Medulla oblongata (tissue), 1 donor: ENCODE results near the gene TOR1B.
A peak's percentile ranks its signal among the peaks of the same experiment; 100 is the strongest.
"Not testable (repeated sequence)": the region's sequence is repeated elsewhere in the genome, so short reads cannot be mapped to it uniquely, and the experiment has no call there.

ENCODE experiments used
- DNase-seq: peaks from one replicate; pipeline ENCODE4 v3.0.0-alpha.2; 2015; ENCODE audit errors: extremely low spot score

TOR1B gene

DNA sequence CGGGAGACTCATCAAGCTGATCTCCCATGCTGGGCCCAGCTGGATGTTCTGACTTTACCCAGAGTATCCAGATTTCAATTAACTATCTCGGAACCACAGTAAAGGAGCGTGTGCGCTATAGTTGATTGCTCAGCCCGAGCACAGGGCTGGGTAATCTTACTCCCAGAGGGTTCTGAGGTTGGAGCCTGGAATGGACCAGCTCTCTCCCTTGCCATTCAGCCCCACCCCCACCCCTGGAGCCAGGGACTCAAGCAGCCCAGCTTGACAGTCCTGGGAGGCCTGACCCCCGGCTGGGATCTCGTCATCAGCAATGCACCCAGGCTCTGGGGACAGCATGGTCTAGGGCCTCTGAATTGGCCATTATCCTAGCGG is 26.4 kb upstream of the TOR1B start:
- no peak for DNase-seq

DNA sequence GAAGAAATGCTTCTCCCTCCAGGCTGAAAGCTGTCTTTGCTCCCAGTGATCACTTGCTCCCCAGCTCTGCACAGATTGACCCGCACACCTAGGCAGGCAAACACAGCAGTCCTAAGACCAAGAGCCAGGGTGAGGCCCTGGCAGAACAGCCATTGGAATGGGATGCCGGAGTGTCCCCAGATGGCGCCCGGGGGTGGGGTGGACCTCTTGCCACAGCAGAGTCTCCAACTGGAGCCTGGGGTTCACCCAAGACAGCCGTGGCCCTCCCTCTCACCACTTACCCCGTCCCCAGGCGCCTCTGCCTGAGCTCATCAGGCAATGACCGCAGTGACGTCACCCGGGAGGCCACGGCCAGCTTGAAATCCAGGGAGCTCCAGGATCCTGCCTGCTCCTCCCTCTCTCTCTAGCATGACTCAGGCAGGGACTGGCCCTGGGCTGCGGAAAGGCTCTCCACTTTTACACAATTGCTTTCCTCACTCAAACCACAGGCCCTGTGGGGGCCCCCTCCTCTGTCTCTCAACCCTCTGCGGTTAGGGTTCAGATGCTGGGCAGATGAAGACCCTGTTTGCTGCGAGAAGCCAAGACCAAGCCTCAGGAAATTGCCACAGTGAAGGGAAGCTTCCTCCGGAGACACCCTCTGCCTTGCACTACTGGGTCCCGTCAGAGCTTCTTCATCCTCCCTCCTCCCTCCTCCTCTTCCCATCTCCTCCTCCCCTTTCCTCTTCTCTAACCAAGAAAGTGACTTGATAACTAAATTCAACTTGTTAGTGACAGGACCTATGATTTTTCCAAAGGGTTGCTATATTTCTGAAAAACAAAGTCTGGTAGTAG is 25.8 kb upstream of the TOR1B start:
- DNase-seq: peak; percentile 47

DNA sequence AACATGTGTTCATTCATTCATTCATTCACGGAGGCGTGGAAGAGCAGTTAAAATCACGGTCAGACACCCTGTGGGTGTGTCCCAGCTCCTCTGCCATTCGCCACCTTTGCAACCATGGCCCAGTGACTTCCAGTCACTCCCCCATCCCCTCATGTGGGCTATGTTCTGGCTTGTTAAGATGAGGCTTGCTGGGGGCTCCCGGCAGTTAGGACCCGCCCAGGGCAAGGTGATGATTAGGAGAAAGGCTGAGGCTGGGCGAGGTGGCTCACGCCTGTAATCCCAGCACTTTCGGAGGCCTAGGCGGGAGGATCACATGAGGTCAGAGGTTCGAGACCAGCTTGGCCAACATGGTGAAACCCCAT is 25.2 kb upstream of the TOR1B start:
- no peak for DNase-seq

DNA sequence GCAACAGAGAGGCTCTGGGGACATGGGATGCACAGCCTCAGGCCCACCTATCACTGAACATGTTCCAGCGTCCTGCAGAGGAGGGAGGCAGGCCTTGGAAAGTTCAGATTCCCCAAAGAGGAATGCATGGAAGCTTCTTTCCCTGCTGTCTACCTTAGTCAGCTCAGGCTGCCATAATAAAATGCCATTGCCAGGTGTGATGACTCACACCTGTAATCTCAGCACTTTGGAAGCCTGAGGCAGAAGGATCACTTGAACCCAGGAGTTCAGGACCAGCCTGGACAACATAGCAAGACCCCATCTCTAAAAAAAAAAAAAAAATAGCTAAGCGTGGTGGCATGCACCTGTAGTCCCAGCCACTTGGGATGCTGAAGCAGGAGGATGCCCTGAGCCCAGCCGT is 24.5 kb upstream of the TOR1B start:
- no peak for DNase-seq

DNA sequence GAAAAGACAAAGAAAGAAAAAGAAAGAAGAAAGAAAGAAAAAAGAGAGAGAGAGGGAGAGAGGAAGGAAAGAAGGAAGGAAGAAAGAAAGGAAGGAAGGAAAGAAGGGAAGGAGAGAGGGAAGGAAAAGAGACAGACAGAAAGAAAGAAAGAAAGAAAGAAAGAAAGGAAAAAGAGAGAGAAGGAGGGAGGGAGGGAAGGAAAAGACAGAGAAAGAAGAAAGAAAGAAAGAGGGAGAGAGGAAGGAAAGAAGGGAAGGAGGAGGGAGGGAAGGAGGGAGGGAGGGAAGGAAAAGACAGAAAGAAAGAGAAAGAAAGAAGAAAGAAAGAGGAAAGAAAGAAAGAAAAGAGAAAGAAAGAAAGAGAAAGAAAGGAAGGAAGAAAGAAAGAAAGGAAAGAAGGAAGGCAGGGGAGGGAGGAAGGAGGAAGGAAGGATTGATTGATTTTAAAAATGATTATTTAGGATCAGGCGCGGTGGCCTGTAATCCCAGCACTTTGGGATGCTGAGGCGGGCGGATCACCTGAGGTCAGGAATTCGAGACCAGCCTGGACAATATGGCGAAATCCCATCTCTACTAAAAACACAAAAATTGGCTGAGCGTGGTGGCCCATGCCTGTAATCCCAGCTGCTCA is 23.3 kb upstream of the TOR1B start:
- DNase-seq: no peak

DNA sequence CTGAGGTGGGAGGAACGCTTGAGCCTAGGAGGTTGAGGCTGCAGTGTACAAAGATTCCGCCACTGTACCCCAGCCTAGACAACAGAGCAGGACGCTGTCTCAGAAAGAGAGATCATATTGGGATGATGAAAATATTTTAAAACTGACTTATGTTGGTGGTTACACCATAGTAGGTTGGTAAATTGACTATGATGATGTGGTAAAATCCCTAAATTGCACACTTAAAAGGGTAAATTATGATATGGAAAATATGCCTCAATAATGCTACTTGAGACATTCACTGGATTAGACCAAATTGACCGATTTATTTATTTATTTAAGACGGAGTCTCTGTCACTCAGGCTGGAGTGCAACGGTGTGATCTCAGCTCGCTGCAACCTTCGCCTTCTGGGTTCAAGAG is 21.9 kb upstream of the TOR1B start:
- DNase-seq: no peak

DNA sequence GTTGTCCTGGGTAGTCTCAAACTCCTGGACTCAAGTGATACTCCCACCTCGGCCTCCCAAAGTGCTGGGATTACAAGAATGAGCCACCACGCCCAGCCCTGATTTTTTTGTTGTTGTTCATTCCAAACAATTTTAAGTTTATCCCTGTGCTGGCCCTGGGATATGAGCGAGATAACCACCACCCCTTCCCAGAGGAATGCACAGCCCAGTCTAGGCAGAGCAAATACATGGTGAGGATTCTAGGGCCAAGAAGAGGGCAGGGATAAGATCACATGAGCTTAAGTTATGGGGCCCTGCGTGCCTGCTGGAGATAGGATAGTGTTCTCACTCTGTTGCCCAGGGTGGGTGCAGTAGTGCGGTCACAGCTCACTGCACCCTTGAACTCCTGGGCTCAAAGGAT is 21.0 kb upstream of the TOR1B start:
- DNase-seq: no peak

DNA sequence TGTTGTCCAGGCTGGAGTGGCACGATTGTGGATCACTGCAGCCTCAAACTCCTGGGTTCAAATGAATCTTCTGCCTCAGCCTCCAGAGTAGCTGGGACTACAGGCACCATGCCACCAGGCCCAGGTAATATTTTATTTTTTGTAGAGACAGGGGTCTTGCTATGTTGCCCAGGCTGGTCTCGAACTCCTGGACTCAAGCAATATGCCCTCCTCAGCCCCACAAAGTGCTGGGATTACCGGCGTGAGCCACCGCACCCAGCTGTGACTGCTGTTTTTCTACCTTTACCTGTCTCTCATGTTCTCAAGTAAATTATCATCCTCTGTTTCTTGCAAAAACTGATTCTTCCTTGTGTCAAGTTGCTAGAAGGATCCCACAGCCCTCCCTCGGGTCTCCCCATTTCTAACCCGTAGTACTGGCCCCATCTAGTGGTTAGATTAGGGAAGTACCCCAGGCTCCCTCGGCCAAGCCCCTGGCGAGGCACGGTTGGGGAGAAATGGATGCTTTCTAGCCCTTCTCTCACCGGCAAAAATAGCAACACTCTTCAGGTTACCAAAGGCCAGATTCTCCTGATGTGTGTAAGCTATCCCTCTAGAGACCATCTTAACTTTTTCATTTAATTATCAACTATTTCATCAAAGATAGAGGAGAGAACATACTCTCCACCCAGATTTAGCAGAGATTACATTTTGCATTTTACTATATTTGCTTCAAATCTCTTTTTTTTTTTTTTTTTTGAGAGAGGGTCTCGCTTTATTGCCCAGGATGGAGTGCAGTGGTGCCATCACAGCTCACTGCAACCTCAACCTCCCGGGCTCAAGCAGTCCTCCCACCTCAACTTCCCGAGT is 19.2 kb upstream of the TOR1B start:
- DNase-seq: peak; percentile 88

DNA sequence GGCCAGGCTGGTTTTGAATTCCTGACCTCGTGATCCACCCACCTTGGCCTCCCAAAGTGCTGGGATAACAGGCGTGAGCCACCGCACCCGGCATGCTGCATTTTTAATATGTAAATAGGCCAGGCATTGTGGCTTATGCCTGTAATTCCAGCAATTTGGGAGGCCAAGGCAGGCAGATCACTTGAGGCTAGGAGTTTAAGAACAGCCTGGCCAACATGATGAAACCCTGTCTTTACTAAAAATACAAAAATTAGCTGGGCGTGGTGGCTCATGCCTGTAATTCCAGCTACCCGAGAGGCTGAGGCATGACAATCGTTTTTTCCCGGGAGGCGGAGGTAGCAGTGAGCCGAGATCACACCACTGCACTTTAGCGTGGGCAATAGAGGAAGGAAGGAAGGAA is 18.0 kb upstream of the TOR1B start:
- DNase-seq: not testable (repeated sequence)

DNA sequence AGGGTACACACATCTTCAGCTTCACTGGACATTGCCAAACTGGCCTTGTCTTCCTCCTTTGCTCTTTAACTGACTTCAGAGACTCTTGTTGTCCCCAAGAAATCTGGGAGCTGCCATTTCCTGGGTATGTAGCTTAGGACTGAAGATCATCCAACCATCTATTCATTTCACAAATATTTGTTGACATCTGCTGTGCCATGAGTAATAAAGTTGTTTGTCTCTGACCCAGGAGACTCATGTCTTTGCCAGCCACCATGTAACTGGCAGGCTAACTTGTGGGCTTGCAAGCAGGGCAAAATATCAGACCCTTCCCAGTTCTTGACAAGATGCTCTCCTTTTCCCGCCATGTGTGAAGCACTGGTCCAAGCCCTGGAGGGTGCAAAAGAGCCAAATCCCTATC is 17.1 kb upstream of the TOR1B start:
- no peak for DNase-seq

DNA sequence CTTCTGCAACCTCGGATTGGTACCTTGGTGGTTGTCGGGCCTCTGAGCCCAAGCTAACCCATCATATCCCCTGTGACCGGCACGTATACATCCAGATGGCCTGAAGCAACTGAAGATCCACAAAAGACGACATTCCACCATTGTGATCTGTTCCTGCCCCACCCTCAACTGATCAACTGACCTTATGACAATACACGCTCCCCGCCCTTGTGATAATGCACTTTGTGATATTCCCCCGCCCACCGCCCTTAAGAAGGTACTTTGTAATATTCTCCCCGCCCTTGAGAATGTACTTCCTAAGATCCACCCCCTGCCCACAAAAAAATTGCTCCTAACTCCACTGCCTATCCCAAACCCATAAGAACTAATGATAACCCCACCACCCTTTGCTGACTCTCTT is 16.5 kb upstream of the TOR1B start:
- DNase-seq: no peak

DNA sequence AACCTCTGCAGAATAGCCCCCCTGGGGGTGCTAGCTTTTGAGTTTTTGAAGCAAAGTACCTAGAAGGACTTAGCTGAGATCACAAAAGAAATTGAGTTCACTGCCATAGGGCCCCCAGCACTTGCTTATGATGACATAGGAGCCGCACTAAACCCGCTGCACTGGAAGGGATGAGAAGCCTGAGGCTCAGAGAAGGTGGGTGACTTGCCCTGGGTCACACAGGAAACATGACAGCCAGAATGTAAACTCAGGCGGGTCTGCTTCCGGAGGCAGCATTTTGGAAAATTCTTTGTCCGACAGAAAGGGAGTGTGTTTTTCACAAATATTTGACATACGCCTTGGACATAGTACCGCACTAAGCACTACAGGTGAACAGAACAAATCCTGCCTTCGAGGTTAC is 8.4 kb upstream of the TOR1B start:
- no peak for DNase-seq

DNA sequence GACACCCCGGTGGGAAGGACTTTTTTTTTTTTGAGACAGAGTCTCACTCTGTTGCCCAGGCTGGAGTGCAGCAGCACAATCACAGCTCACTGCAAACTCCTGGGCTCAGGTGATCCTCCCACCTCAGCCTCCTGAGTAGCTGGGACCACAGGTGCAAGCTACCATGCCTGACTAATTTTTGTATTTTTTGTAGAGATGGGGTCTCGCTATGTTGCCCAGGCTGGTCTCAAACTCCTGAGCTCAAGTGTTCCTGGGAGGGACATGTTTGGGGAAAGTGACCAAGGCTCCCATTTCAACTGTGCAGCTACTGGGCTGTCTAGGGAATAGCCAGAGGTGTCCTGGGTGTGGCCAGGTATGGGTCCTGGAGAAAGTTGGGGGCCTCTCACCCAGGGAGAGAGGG is 7.0 kb upstream of the TOR1B start:
- not testable (repeated sequence) for DNase-seq

DNA sequence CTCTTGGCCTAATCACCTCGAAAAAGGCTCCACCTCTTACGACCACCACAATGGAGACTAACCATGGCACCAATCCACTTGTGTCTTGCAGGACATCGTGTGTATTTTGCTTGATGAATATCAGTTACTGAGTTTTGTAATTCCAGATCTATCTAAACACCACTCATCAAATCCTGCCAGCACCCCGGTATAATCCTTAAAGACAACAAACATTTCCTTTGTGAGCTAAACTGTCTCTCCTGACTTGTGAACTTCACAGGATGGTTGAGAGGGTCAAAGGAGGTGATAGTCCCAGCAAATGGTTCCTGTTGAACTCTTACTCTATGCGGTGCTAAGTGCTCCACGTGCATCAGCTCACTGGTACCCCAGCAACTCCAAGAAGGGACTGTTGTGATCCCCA is 4.0 kb upstream of the TOR1B start:
- DNase-seq: no peak

DNA sequence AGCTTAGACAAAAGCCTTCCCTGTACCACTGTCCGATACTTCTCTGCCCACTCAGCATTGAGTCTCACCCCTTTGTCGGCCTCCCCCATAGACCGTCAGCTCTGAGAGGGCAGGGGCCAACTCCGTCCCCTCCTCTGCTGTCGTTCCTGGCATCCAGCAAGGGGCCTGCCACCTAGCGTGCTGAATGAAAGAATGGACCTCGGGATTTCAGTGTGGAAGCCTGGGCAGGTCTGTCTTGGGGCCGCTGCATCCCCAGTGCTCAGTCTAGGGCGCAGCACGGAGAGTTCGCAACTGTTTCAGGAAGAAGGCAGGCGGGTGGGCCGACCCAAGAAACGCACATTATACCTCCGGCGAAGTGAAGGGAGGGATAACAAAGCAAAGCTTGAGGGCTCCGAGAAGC is 1.5 kb upstream of the TOR1B start:
- DNase-seq: no peak

DNA sequence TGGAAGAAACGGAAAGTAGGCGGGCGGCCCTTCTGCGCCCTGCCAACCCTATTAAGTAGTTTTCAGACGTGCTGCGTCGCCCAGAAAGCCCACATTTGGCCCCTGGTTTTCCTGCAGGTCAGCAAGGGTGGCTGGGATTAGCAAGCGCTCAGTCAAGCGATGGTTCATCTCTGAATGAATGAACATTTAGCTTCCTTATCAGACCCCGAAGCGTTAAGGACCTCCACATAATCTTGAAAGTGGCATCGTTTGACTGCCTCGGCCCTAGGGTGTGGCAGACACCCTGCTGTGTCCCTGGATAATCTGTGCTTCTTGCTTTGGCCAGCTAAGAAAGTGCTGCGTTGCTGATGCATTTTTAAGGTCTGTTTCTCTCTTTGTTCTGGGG is 684 bp downstream of the TOR1B start:
- no peak for DNase-seq

DNA sequence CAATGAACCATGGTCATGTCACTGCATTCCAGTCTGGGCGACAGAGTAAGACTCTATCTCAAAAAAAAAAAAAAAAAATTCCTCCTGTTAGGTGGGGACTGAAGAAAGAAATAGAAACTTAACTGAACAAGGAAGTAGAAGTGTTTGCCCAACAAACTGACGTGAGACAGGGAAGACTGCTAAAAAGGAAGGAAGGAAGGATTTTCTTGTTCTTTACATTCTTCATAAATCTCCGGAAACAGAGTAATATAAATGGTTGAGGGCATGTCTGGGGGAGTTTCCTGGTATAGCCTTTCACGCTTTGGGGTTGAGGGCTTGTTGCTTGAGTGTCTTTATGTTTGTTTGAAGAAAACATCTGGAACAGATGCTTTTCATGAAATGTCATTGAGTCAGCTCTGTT is 3.1 kb downstream of the TOR1B start:
- DNase-seq: no peak

DNA sequence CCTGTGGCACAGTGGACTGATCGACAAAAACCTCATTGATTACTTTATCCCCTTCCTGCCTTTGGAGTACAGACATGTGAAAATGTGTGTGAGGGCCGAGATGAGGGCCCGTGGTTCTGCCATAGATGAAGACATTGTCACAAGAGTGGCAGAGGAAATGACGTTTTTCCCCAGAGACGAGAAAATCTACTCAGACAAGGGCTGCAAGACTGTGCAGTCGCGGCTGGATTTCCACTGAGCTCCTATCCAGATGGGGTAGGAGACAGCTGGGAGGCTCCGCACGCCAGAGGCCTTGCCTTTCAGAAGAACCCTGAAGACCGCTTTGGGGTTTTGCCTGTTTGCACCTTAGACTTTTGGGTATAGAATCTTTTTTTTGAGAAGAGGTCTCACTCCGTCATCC is 6.4 kb downstream of the TOR1B start:
- no peak for DNase-seq

DNA sequence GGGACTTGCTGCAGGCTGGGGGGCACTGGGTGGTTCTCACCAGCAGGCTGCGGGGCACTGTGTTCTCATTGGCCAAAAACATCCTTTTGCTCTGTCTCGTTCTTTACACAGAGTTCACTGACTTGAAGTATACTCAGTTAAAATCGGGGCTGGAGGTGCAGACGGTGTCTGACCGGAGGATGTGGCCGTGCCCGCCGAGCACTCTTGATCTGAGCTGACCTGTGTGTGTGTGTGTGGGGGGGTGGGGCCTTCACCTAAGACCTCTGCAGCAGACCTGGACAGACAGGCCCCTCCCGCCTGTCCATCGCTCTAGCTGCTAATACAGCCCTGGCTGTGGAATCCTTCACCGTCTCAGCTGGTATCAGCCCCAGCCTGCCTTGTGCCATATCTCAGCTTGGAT is 7.1 kb downstream of the TOR1B start:
- DNase-seq: no peak

DNA sequence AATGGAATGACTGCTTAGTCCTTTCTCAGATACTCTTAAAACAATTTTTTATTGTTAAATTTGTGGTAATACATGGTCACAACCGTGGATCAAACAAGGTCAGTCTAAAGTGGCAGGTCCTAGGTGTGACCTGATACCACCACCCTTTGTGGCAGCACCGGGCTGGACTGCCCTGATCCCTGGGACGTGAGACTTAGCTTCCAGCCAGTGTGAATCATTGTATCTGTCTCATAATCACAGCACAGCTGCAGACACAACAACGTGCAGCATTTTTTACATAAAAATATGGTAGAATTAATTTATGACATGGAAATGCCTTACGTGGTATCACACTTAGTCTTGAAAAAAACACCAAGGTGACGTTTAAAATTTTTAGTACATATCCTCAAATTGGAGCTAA is 7.8 kb downstream of the TOR1B start:
- DNase-seq: no peak

DNA sequence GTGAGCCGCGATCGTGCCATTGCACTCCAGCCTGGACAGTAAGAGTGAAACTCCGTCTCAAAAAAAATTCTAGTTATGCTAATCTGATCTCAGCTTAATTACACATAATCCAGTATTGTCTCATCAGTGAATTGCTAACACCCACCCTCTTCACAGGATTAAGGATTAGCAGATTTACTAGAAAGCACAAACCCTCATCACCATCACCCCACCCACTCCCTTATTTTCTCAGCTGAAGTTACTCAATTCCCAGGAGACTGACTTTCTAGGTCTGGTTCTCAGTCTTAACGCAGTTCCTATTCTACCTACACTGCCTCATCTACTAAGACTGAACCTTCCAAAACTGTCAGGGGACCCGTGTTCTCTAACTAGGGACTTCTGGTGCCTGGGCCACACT is 9.0 kb downstream of the TOR1B start:
- no peak for DNase-seq

DNA sequence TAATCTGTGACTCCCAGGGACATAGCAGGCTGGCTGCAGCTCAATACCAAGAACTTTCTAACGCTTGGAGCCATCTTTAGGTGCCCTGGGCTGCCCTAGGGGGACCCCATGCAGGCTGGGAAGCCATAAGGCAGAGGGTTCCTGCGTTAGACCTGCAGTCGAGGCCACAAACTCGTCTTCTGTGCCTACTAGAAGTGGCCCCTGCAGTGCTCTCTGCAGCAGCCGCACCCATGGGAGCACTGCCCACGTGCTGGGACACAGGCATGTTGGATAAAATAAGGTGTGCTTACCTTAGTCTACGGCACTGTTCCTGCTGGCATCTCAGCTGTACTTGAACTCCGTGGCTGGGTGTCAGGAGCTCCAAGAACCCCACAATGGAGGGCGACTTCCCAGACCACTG is 9.4 kb downstream of the TOR1B start:
- no peak for DNase-seq

DNA sequence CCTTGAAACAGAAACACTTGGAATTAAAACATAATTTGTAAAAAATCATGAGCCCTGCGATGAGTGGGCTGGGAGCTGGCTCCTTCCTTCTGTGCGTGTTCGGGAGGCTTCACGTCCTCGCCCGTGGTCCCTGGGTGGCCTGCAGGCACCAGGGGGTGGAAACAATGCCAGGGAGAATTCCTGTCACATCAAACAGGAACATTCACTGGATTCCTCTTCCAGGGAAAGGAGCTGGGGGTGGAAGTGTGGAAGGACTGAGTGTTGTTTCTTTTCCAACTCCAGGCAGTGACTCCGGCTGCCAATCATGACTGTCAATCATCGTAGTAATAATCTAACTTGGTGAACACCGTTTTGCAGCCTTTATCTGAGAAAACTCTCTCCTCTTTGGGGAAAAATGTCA is 10.7 kb downstream of the TOR1B start:
- DNase-seq: no peak
